GM12878 (cell line): Measurements from ENCODE around the gene ARHGAP45. TPM values are rescaled to one million over a fixed set of nuclear protein-coding genes. Genes with fewer than 3 reads are reported as not detected.

Experiments used
- ATAC-seq: fragments of 200-7000 bp; cut with Tn5 transposase; 3 replicates; pipeline ENCODE4 v1.9.1; 2020; ENCODE audit warnings: mild to moderate bottlenecking, moderate library complexity
- BruUV-seq: library from RNA; stranded (reverse); fragments of 400-500 nt; replicated peaks from 2 replicates; lab custom pipeline; 2021; lab: Mats Ljungman, UMichigan
- CTCF ChIA-PET: fragments of 300-600 bp; sonication (Branson Sonifier 250); formaldehyde crosslinking; extraction: SDS; loops from one replicate; lab custom pipeline; 2021; ENCODE audit warnings: inconsistent platforms; lab: Yijun Ruan, JAX
- POLR2A ChIA-PET: fragments of 350-600 bp; formaldehyde crosslinking; extraction: SDS; loops from one replicate; lab custom pipeline; 2021; ENCODE audit warnings: inconsistent platforms; lab: Charles Lee
- RAD21 ChIA-PET: fragments of 300-600 bp; sonication (Branson Sonifier 250); formaldehyde crosslinking; loops from one replicate; lab custom pipeline; 2023; ENCODE audit warnings: antibody characterized with exemption; ENCODE audit not compliant: unreplicated experiment; lab: Charles Lee
- SMC1A ChIA-PET: fragments of 300-600 bp; sonication (Branson Sonifier 250); formaldehyde crosslinking; loops from one replicate; lab custom pipeline; 2023; ENCODE audit not compliant: unreplicated experiment, uncharacterized antibody; lab: Charles Lee
- DNase-seq: peaks from one replicate; pipeline ENCODE4 v3.0.0-alpha.2; 2011; ENCODE audit warnings: low read depth, low spot score
- FAIRE-seq: peaks from 3 replicates; lab custom pipeline; 2011; peaks lifted over from hg19 to GRCh38; lab: Jason Lieb, UNC
- H2AFZ ChIP-seq: 2 replicates; pipeline ENCODE4 v1.6.0; 2011; ENCODE audit warnings: low read depth, low read length, control low read depth; ENCODE audit not compliant: control insufficient read depth
- H3K27ac ChIP-seq: 2 replicates; pipeline ENCODE4 v1.5.1; 2011; ENCODE audit warnings: control low read depth; ENCODE audit not compliant: control insufficient read depth, insufficient read depth
- H3K27me3 ChIP-seq, 2 experiments: replicated peaks in 1 of 2; 2 replicates each; pipeline versions ENCODE4 v1.6.0 to v1.6.1; 2011; ENCODE audit warnings: low read length in 1 of 2; ENCODE audit not compliant: control insufficient read depth in 2 of 2, insufficient read depth in 2 of 2
- H3K36me3 ChIP-seq, 2 experiments: 2 replicates each; pipeline ENCODE4 v1.5.1; 2011; ENCODE audit warnings: low read length in 1 of 2; ENCODE audit not compliant: control insufficient read depth in 2 of 2, insufficient read depth in 2 of 2
- H3K4me1 ChIP-seq: 2 replicates; pipeline ENCODE4 v1.6.1; 2011; ENCODE audit warnings: mild to moderate bottlenecking, low read length, moderate library complexity, mixed read lengths; ENCODE audit not compliant: control insufficient read depth, insufficient read depth
- H3K4me2 ChIP-seq: 2 replicates; pipeline ENCODE4 v1.6.0; 2011; ENCODE audit warnings: control low read depth; ENCODE audit not compliant: control insufficient read depth, insufficient read depth
- H3K4me3 ChIP-seq: fragments of 200-600 bp; sonication (generic); 2 replicates; pipeline ENCODE4 v1.5.1; 2016
- H3K79me2 ChIP-seq: 2 replicates; pipeline ENCODE4 v1.6.0; 2011; ENCODE audit warnings: low read length; ENCODE audit not compliant: control insufficient read depth, insufficient read depth
- H3K9ac ChIP-seq: 2 replicates; pipeline ENCODE4 v1.8.0; 2011; ENCODE audit warnings: low read length, control low read depth, mixed read lengths; ENCODE audit not compliant: control insufficient read depth, insufficient read depth
- H3K9me3 ChIP-seq: replicated peaks from 3 replicates; pipeline ENCODE4 v1.5.1; 2011; ENCODE audit warnings: mild to moderate bottlenecking, low read length; ENCODE audit not compliant: control insufficient read depth, insufficient read depth
- H4K20me1 ChIP-seq: 2 replicates; pipeline ENCODE4 v1.6.0; 2011; ENCODE audit not compliant: control insufficient read depth, insufficient read depth
- HDGF ChIP-seq: fragments of 450-650 bp; IDR thresholded peaks from 2 replicates; pipeline ENCODE4 v1.6.1; 2016; ENCODE audit warnings: antibody characterized with exemption
- POLR2A ChIP-seq: IDR thresholded peaks from 2 replicates; pipeline ENCODE4 v1.6.1; 2011; ENCODE audit warnings: low read depth, mild to moderate bottlenecking, low read length
- RB1 ChIP-seq: fragments of 450-650 bp; formaldehyde crosslinking; IDR thresholded peaks from 2 replicates; pipeline ENCODE4 v1.6.1; 2017; ENCODE audit warnings: mild to moderate bottlenecking, borderline replicate concordance
- RFX5 ChIP-seq: IDR thresholded peaks from 2 replicates; pipeline ENCODE4 v1.6.1; 2011; ENCODE audit warnings: low read depth, low read length, improper control_type of control experiment
- SMAD5 ChIP-seq: IDR thresholded peaks from 2 replicates; pipeline ENCODE4 v1.6.1; 2016; ENCODE audit warnings: antibody characterized with exemption, low read depth
- WGBS: methylation state at CpG from one replicate; pipeline ENCODE4 v1.1.6; 2016; ENCODE audit warnings: low lambda C conversion rate; ENCODE audit not compliant: insufficient replicate concordance, insufficient coverage; ENCODE audit errors: missing lambda C conversion rate; 5-methylcytosine and 5-hydroxymethylcytosine counted together
- in situ Hi-C: fragments of 300-500 bp; cut with MboI; formaldehyde crosslinking; loops from 9 replicates; pipeline ENCODE4 v1.14.3; 2018; ENCODE audit warnings: mixed read lengths
- intact Hi-C: fragments of 100-400 bp; cut with micrococcal nuclease; formaldehyde crosslinking; loops from one replicate; pipeline ENCODE4 v1.14.2; 2022; ENCODE audit not compliant: unreplicated experiment
- polyA plus RNA-seq, 11 experiments: library from polyadenylated mRNA; depleted of rRNA in 4 of 11; unstranded in 6 of 11; stranded (reverse) in 5 of 11; fragments of >200 nt; fragmentation: Nextera tagmentation in 4 of 11; fragmentation: Illumina TruSeq in 1 of 11; extraction: Ambion mirVana in 4 of 11; extraction: Trizol in 1 of 11; gene quantifications; 1 replicate in 1 of 11; 2 replicates in 10 of 11; pipeline versions ENCODE4 v1.2.1 to v1.2.3, GENCODE V29; 2011 to 2016; ENCODE audit warnings: inconsistent platforms in 2 of 11, missing spikeins in 2 of 11, low read depth in 1 of 11
- total RNA-seq, 4 experiments: library from RNA; depleted of rRNA in 3 of 4; stranded (reverse); fragments of >200 nt in 3 of 4; fragmentation: Illumina TruSeq in 1 of 4; extraction: Trizol in 1 of 4; gene quantifications; 2 replicates each; pipeline versions ENCODE4 v1.2.1 to v1.2.3, GENCODE V29; 2013 to 2021

ARHGAP45 gene
- total and polyA plus RNA-seq, 10 of the 15 experiments (the other 5 are each of a cell fraction or from before 2014, with no cell fraction given) = 1.4 to 151 (median 59.9) TPM

DNA sequence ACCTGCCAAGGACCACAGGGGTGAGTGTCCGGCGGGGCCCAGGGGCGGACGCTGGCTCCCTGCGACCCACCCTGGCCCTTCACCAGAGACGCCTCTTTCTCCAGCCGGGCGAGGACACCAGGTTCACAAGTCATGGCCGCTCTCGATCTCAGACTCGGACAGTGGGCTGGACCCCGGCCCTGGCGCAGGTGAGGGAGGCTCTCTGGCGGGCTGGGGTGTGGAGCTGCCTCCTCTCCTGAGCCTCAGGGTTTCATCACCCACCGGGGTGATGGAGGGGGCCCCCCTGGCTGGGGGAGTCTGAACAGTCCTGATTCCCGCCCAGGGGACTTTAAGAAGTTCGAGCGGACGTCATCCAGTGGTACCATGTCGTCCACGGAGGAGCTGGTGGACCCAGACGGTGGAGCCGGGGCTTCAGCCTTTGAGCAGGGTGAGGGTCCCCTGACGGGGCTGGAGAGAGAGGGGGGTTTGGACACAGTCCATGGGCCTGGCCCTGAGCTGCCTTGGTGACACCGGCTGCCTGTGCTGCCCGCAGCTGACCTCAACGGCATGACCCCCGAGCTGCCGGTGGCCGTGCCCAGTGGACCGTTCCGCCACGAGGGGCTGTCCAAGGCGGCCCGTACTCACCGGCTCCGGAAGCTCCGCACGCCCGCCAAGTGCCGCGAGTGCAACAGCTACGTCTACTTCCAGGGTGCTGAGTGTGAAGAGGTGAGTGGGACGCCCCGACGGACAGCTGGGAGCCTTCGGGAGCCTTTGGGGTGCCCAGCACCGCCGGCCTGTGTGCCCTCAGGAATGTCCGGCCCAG is 13.6 kb downstream of the ARHGAP45 start:
- no peaks in the 10 kb centered on the region; the same call in 2 of the 3 replicates for H3K9me3 ChIP-seq
- POLR2A ChIA-PET = interaction anchor here (0.9 to 1.9 kb wide), 3 partner anchors 13 to 54 kb away, joined by 3 to 6 read pairs (median 4); partner anchors contain the start of genes ARHGAP45 and CNN2
- H4K20me1 ChIP-seq = no peaks in the 10 kb centered on the region; the same call in 1 of the 2 replicates
- no peak overlapping the region for H3K4me3 ChIP-seq
- H3K4me1 ChIP-seq = peaks cover 25% of the 10 kb centered on the region
- TF ChIP-seq RB1 (no peak), SMAD5 (no peak)
- FAIRE-seq (no peak), DNase-seq (no peak), ATAC-seq (no peak)
- H3K9ac ChIP-seq = no peak overlapping the region
- RAD21 ChIA-PET = interaction anchor here (0.8 kb wide), 1 partner anchor 23 kb away, joined by 3 read pairs; no protein-coding TSS in a partner anchor
- H3K36me3 ChIP-seq = peaks cover 21 to 56% of the 10 kb centered on the region in 2 experiments
- intact Hi-C loops = no loop called here
- no TSS peak for BruUV-seq
- H3K27me3 ChIP-seq = no peaks in the 10 kb centered on the region
- 97% methylated on average over 44 of the region's 50 CpGs for WGBS
- SMC1A ChIA-PET = no interaction called here
- H3K79me2 ChIP-seq = peaks cover 7% of the 10 kb centered on the region
- no peak overlapping the region for H3K27ac ChIP-seq
- no peak overlapping the region for H2AFZ ChIP-seq
- no peak overlapping the region for H3K4me2 ChIP-seq
- in situ Hi-C loops = no loop called here
- CTCF ChIA-PET = interaction anchor here (0.6 to 1.6 kb wide), 2 partner anchors 13 to 14 kb away, joined by 3 to 4 read pairs; no protein-coding TSS in a partner anchor

DNA sequence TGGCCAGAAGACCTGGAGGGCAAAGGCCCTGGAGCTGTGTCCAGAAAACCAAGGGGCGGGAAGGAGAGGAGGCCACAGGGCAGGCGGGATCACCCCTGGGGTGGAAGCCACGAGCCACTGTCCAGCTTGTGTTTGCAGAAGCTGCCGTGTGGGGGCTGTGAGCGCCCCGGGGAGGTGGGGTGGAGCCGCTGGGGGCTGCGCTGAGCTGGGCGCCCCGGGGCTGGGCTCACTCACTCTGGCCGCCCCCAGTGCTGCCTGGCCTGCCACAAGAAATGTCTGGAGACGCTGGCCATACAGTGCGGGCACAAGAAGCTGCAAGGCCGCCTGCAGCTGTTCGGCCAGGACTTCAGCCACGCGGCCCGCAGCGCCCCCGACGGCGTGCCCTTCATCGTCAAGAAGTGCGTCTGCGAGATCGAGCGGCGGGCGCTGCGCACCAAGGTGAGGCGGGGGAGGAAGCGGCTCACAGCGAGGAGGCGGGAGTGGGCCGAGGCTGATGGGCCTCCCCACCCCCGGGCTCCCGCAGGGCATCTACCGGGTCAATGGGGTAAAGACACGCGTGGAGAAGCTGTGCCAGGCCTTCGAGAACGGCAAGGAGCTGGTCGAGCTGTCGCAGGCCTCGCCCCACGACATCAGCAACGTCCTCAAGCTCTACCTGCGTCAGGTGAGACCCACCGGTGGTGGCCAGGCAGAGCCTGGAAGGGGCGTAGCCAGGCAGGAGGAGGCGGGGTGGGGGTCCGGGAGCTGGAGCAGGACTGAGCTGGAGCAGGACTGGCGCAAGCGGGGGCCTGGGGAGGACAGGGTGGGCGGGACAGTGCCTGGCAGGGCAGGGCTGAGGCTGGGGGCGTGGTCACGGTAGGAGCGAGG is 14.6 kb downstream of the ARHGAP45 start:
- H3K4me3 ChIP-seq = no peak overlapping the region
- no TSS peak for BruUV-seq
- no peak overlapping the region for H3K4me2 ChIP-seq
- no peak overlapping the region for H3K9ac ChIP-seq
- no peaks in the 10 kb centered on the region; the same call in 1 of the 2 replicates for H4K20me1 ChIP-seq
- peaks cover 4% of the 10 kb centered on the region for H3K79me2 ChIP-seq
- ChIA-PET POLR2A (interaction anchor here (0.5 to 1.9 kb wide), 6 partner anchors 13 to 91 kb away, joined by 3 to 9 read pairs (median 4); partner anchors contain the start of genes ARHGAP45, CNN2 and POLR2E), CTCF (interaction anchor here (0.6 to 1.6 kb wide), 2 partner anchors 12 to 13 kb away, joined by 3 to 4 read pairs; no protein-coding TSS in a partner anchor), RAD21 (interaction anchor here (0.8 to 0.9 kb wide), 2 partner anchors 15 to 22 kb away, joined by 3 read pairs; partner anchors contain the start of gene ARHGAP45), SMC1A (interaction anchor here (1.2 kb wide), 2 partner anchors 15 to 21 kb away, joined by 3 to 5 read pairs; no protein-coding TSS in a partner anchor)
- intact Hi-C loops (no loop called here), in situ Hi-C loops (no loop called here)
- WGBS = 96% methylated on average over 46 of the region's 58 CpGs
- TF ChIP-seq POLR2A = peak; percentile 37; the same call in 1 of the 2 replicates
- TF ChIP-seq HDGF = 0 out of 2 replicates have a peak, but pooled peaks have one; percentile 10
- no peak for TF ChIP-seq RFX5
- no peak for FAIRE-seq
- H3K36me3 ChIP-seq = peaks cover 14 to 62% of the 10 kb centered on the region in 2 experiments; a peak in 3 of 4 replicates
- H3K4me1 ChIP-seq = peaks cover 15% of the 10 kb centered on the region
- ATAC-seq = no peak
- no peak overlapping the region for H3K27ac ChIP-seq
- H3K27me3 ChIP-seq = no peaks in the 10 kb centered on the region
- no peaks in the 10 kb centered on the region for H3K9me3 ChIP-seq
- no peak for DNase-seq
- H2AFZ ChIP-seq = no peak overlapping the region
